Uterus (tissue), 2 donors: ENCODE measurements around the gene RPS14.

Source experiments
- CTCF ChIP-seq, 4 experiments: fragments of 200-600 bp in 2 of 4; fragments of 450-650 bp in 2 of 4; sonication (generic) in 2 of 4; IDR thresholded peaks; one replicate each; pipeline ENCODE4 v1.5.1; 2016 to 2019; ENCODE audit warnings: antibody characterized with exemption in 4 of 4, mild to moderate bottlenecking in 2 of 4, moderate library complexity in 1 of 4
- POLR2A ChIP-seq, 2 donors: fragments of 450-650 bp; IDR thresholded peaks; one replicate each; pipeline ENCODE4 v1.6.1; 2016; ENCODE audit warnings: antibody characterized with exemption in 2 of 2, mild to moderate bottlenecking in 1 of 2, moderate library complexity in 1 of 2

GRCh38 chr5:150448952-150449516 lies 505 bp downstream of the RPS14 start:
- TF ChIP-seq CTCF (IDR thresholded peaks at IDR 0.05) (no peak), POLR2A (IDR thresholded peaks at IDR 0.05) (no peak)
